NCI-H1694 treated with DMSO at 0.1 percent for 48 hours (cell line): ENCODE data around the gene AIF1L.

ENCODE experiments used
- DNase-seq: peaks from one replicate; lab custom pipeline; 2025; lab: John Stamatoyannopoulos, UW

The AIF1L gene

DNA sequence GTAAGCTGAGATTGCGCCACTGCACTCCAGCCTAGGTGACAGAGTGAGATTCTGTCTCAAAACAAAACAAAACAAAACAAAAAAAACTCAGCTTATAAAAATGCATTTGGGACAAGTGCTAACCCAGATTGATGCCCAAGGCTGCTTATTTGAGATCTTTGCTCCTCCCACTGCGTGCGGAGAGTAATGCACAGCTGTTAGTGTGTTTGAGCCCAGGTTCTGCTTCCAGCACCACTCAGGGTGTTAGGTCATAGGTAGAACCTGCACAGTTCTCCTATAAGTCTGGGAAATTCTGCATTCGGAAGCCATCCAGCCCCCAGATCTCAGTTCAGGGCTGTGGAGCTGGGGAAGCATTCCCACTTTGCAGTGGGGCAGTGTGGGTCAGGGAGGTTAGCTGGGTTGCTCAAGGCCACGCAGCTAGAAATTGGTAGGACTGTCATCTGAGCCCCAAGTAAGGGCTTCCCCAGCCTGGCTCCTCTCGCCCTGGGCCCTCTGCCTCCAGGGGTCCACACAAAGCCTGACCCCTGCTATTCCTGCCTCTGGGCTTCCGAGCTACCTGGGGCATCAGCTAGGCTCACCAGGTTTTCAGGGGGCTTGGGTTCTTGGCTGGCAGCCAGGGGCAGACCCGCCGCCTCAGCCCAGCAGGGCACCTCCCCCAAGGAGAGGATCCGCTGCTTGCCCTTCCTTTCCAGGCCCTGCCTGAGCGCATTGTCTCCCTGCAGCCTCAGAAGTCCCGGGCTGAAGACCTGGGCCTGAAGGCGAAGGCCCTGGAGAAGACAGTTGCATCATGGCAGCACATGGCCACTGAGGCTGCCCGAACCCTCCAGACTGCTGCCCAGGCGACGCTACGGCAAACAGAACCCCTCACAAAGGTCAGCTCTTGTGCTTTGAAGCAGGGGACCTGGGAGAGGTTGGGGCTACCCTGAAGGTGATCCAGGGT, 17.6 kb upstream of the AIF1L start:
- no peak for DNase-seq

DNA sequence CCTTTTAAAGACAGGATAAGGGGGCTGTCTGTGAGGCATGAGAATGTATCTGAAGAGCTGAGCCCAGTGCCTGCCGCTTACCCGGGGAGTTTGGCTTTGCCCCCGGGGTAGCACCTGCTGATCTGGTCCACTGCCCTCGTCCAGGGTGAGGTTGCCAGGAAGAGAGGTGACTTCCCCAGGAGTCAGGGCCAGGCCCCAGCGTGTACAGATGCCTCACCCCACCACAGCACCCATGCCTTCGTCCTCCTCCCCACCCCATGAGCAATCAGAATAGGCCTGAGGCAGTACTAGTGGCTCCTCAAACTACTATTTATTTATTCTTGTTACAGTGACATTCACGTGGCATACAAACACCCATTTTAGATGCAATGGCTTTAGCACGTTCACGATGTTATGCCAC, 15.7 kb upstream of the AIF1L start:
- no peak for DNase-seq

DNA sequence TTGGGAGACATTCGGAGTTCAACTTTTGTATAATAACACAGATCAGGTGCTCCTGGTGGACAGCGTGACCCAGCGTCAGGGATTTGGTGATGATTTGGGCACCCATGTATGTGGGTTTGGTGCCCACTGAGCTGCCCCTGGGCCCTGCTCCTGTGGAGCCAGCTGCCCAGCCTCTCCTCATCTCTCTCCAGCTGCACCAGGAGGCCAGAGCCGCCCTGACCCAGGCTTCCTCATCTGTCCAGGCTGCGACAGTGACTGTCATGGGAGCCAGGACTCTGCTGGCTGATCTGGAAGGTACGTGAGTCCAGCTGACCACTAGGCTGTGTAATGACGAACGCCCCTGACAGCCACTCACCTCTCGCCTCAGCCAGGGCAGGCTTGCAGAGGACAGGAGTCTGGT, 14.5 kb upstream of the AIF1L start:
- DNase-seq = no peak

DNA sequence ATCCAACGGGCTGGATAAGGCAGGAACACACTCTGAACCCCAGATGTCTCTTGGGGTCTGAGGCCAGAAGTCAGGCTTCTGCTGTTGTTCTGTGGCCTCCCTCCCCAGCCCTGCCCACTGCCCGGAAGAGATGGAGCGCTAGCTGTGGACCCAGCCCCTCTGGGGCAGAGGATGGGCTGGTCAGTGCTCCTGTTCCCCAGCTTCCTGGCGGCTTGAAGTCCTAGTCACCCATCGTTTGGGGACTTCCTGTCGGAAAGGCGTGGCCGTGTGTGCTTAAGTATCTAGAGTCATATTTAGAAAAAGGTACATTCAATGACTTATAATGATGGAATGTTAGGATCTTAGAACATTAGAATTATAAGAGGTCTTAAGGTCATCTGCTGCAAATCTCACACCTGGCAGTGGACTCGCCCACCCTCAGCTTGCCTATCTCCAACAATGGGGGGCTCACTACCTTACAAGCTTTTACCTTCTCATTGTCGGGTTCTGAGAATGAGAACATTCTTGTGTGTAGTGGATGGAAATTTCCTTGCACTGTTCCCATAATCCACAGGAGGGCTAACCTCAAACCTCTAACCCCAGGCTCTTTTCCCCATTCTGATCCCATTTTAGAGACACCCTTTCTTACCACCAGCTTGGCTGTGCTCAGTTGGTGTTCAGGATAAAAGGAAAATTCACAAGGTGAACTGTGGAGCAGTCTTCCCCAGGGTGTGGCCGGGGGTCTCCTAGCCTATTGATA, 13.4 kb upstream of the AIF1L start:
- no peak for DNase-seq

DNA sequence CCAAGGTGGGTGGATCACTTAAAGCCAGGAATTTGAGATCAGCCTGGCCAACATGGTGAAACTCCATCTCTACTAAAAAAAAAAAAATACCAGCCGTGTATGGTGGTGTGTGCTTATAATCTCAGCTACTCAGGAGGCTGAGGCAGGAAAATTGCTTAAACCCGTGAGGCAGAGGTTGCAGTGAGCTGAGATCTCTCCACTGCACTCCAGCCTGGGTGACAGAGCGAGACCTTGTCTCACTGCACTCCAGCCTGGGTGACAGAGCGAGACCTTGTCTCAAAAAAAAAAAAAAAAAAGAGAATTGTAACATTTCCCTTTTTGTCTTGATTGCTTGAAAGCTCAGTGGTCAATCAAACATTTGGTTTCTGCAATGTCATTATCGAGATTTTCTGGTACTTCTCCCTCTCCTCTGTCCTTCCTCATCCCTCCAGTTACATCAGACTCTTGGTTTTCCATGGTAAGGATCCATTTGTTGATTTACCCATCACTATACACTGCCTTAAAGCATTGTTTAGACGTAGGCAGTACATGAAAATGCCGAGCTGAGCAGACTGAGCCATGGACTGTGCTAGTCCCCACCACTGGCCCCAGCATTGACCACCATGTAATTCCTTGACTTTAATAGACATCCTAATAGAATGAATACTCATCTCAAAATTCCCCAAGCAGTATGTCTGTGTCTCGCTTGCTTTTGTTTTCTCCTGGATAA, 11.5 kb upstream of the AIF1L start:
- DNase-seq = no peak

DNA sequence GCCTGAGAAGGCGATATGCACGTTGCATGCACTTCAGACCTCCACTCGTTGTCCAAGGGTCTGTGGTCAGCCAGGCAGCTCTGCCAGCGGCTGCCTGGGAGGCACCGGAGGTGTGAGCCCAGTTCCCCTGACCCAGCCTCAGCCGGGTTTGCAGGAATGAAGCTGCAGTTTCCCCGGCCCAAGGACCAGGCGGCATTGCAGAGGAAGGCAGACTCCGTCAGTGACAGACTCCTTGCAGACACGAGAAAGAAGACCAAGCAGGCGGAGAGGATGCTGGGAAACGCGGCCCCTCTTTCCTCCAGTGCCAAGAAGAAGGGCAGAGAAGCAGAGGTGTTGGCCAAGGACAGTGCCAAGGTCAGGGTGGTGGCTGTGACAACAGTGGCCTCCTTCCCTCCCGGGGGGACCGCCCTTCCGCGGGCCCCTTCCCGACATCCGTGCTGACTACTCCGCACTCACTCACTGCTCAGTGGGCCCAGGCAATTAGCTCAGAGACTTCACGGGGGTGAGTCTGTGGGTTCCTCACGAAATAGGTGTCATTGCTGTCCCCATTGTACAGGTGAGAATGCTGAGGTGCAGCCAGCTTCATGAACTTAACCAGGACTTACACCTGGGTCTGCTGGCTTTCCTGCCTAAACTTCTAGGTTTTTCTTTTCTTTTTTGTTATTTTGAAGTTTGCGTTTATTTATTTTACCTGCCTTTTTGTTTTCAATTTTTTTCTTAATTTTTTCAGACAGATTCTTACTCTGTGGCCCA, 10.8 kb upstream of the AIF1L start:
- no peak for DNase-seq

DNA sequence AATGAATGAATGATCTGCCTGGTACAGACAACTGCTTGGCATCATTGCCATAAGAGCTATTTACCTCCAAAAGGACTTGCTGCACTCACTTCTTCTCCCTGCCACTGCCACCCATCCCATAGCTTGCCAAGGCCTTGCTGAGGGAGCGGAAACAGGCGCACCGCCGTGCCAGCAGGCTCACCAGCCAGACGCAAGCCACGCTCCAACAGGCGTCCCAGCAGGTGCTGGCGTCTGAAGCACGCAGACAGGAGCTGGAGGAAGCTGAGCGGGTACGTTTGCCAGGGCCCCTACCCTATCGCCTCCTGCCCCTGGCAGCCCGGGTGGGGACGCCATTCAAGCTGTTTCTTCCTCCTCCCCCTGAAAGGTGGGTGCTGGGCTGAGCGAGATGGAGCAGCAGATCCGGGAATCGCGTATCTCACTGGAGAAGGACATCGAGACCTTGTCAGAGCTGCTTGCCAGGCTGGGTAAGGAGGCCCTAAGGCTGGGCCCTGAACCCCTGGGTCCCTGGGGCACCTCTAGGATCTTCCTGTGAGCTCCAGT, 8.9 kb upstream of the AIF1L start:
- peak; percentile 0 for DNase-seq

DNA sequence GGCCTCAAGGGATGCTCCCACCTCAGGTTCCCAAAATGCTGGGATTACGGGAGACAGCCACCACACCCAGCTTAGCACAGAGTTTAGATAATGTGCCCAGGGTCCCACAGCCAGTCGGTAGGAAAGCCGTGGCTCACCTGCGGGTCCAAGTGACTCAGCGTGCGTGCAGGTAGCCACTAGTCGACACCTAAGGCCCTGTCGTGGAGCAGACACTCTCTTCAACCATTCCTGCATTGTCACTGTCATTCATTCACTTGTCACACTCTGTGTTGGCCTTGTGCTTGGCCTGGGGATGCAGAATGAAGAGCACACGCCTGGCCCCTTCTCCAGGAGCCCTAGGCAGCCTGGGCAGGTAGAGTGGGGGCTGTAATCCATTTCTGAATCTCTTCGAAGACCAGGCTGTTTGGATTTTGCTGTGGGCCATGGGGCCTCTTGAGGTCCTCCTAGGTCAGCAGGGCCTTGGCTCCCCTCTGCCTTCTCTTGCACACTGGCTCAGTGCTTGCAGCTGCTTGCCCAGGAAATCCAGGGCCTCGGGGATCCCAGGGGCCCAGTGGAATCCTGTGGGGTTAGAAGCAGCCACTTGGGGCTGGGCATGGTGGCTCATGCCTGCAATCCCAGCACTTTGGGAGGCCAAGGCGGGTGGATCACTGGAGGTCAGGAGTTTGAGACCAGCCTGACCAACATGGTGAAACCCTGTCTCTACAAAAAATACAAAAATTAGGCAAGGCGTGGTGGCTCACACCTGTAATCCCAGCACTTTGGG, 6.1 kb upstream of the AIF1L start:
- DNase-seq = no peak

DNA sequence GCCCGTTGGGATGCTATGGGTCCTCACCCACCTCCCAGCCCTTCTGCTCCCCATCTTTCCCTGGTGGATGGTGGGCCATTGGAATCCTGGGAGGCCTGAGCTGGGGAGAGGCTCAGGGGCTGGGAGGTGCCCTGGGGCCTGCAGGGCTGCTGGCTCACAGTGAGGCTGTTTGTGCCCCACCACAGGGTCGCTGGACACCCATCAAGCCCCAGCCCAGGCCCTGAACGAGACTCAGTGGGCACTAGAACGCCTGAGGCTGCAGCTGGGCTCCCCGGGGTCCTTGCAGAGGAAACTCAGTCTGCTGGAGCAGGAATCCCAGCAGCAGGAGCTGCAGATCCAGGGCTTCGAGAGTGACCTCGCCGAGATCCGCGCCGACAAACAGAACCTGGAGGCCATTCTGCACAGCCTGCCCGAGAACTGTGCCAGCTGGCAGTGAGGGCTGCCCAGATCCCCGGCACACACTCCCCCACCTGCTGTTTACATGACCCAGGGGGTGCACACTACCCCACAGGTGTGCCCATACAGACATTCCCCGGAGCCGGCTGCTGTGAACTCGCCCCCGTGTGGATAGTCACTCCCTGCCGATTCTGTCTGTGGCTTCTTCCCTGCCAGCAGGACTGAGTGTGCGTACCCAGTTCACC, 4.9 kb upstream of the AIF1L start:
- DNase-seq = no peak

DNA sequence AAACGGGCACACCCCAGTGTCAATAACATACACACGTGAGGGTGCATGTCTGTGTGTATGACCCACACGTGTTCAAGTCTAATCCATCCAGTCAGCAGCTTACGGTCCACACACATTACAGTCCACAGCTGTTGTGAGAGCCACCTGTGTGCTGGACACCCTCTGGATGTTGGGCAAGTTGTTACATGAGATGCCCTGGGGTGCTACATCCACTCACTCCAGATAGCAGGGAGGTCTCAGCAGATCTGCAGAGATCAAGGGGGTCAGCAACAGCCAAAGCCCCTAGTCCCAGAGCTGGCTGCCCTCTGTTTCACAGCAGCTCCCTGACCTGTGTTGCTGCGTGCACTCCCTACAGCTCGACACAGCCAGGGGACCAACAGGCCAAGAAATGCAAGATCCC, 4.3 kb upstream of the AIF1L start:
- no peak for DNase-seq

DNA sequence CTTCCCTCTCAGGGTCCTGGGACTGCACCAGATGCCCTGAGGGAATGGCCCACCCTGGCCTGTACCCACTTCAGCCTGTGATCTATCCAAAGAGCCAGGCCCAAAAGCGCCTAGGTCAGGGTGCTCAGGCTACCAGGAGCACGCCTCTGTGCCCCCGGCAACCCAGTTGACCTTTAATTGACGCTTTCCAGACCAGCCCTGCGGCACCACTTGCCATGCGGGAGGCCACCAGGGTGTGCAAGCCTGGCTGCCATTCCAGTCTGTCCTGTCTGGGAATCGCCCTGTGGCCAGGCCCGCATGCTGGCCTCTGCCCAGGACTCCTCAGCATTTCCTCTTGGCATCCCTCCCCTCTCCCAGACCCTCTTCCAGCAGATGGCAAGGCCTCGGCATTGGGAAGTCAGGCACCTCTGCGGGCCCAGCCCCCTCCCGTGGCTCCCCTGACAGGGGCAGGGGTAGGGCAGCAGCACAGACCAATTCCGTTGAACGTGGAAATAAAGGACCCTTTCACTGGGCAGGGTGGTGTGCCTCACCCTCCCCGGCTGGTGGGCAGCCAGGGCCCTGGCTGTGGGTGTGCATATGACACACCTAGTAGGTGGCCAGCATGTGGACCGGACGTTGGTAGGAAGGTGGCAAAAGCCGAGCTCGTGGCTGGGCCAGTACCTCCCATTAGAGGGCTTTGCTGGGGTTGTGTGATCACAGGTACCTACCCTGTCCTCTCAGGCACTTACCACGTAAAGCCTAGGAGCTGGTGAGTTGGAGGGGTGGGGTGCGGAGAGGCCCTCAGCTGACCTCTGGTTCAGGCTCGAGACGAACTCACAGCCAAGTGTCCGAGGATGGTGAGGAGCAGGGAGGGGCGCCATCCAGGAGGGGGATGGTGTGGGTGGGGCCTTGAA, 3.5 kb upstream of the AIF1L start:
- DNase-seq = no peak

DNA sequence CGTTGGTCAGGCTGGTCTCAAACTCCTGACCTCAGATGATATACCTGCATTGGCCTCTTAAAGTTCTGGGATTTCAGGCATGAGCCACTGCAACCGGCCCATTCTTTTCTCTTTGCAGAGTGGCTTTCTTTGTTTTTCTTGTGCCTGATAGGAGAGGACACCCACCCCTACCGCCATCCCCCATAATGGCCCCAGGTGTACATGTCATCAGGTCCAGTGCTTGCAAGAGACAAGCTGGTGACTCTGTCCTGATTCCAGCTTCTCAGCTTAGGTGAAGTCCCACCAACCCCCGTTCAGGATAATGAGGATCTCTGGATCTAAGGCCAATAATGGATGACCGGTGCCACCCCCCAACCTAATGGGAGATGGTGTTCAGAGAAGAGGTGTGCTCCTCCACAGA, 2.3 kb upstream of the AIF1L start:
- no peak for DNase-seq

DNA sequence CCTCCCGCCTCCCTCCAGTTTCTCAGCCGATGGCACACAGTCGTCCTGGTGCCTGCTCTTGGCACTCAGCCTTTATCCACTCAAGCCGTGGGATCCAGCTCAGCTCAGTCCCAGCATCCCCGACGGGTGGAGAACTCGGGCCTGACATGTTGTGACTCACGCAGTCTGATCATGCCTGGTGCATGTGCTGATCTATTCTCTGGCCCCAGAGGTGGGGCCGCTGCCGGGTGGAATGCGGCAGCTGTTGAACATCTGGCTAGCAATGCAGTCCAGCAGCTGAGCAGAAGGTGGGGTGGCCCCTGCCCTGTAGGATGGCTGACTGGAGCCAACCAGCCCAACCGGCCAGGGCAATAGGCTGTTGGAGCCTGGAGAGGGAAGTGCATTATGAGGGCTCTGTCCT, 1.7 kb upstream of the AIF1L start:
- no peak for DNase-seq

DNA sequence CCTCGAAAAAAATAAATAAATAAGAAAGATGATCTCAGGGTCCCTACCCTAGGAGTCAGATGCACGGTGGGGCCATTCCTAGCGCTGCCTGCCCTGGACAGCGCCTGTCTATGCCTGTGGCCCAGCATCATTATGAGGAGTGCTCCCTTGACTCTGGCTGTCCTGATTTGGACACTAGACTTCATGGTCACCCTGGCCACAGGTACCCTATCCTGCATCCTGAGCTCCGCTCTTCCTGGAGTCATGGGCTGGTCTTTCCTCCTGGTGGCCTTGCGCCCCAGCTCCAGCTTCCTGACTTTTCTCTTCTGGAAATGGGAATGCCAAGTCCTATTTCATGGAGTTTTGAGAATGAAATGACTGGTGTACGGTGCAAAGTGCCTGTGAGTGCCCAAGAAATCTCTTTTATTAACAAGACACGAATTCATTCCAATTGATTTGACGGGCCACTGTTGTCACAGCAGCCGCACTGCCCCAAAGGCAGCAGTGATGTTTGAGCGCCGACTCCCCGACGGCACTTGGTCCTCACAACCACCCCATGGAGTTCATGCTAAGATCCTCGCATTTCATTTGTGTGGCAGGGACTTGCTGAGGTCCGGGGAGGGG, 564 bp upstream of the AIF1L start:
- no peak for DNase-seq

DNA sequence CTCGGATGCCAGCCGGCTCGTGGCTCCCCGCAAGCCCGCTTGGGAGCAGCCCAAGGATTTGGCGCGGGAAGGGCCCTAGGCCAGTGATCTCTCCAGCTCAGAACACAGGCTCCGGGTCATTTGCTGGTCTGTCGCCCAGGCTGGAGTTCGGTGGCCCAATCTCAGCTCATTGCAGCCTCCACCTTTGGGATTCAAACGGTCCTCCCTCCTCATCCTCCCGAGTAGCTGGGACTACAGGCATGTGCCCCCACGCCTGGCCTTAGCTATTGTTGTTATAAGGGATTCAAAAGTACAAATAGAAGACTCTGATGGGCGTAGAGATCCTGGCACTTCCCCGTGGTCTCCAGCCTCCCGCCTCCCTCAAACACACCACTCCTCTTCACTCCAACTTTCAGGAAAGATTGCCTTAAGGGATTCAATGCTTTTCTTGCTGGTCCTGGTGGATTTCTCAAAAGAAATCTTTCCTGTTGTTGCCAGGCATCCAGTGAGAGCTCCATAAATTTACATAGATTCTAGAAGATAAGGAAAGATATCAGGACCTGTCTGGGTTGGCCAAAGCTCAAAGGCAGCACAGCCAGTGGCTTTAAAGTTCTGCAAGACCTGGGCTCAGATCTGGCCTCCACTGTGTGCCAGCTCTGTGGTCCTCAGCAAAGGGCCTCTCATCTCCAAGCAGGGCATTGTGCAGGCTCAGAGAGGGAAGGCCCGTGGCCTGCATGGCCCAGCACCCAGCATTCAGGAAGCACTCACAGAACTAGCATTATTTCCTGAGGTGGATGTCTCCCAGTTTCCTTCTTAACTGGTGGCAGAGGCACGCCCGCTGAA, 1.0 kb downstream of the AIF1L start:
- DNase-seq = no peak

DNA sequence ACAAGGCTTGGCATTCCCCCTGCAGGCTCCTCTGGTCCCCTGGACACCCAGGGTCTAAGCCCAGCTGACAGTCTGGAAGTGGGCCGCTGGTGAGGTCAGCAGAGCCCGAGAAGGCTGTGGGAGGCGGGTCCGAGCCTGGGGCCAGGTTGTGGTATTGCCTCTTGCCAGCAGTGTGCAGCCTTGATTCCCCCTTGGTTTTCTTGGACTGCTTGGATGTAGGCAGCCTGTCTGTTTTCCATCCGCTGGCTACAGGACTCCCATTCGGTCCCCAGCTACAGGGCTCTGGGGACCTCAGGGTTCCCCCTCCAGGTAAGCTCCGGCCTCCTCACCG, 1.6 kb downstream of the AIF1L start:
- DNase-seq = no peak

DNA sequence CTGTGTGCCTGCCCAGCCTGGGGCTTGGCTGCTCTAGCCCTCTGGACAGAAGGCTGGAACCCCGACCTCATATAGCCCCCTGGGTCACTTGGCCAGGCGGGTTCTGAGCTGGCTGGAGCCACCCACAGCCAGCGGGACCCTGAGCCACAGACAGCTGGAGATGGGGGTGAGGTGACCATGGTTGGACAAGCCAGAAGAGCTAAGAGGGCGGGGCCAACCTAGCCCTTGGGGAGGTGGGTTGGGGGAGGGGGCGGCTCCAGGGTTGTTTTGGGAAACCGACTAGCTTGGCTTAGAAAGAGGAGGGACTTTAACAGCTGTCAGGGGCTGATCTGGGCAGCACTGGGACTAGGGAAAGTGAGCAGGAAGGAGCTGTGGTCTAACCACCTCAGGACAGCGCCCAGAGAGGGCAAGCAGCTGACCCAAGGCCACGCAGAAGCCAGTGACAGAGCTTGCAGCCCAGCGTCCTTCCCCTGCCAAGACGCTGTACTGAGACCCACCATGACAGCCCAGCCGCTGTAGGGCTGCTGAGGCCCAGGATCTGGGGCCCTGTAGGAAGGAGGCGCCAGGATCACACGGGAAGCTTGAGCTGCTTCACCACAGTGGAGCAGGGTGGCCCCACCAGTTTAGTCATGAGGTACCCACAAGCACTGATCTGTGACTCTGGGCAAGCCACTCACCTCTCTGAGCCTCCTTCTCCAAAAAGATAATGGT, 2.2 kb downstream of the AIF1L start:
- DNase-seq = no peak
